ENCODE data around the gene CABLES2. TPM values are rescaled to one million over a fixed set of nuclear protein-coding genes. Genes with fewer than 3 reads are reported as not detected.

The CABLES2 gene
- total and polyA plus RNA-seq, 4 donors: 0.92 to 3.2 (median 2.0) TPM

GRCh38 chr20:62361799-62362589 is 45.1 kb downstream of the CABLES2 start:
- H3K27me3 ChIP-seq (ENCODE audit: control insufficient read depth in 4 of 4, insufficient read depth in 4 of 4, low read length in 3 of 4): no peaks in the 10 kb centered on the region
- no peaks in the 10 kb centered on the region for H3K9me3 ChIP-seq (ENCODE audit: control insufficient read depth in 4 of 4, low read length in 3 of 4)
- H3K9ac ChIP-seq (ENCODE audit: low read depth in 1 of 2, low read length in 2 of 2): no peak overlapping the region
- TF ChIP-seq HNF4A (conservative IDR thresholded peaks at IDR 0.05) (peak; percentile 11 to 62), NR2F2 (IDR thresholded peaks at IDR 0.05) (no peak), RXRA (IDR thresholded peaks at IDR 0.05) (peak in 1 of 2 donors; percentile 54)
- H3K4me1 ChIP-seq (ENCODE audit: control insufficient read depth in 4 of 4, insufficient read depth in 4 of 4, low read length in 3 of 4): peaks cover 43 to 82% (median 60%) of the 10 kb centered on the region in 4 donors
- no peak overlapping the region for H3K4me3 ChIP-seq (ENCODE audit: low read depth in 1 of 3, low read length in 3 of 3)
- peaks cover 0 to 2% (median 0%) of the 10 kb centered on the region in 4 donors for H3K36me3 ChIP-seq (ENCODE audit: control insufficient read depth in 4 of 4, insufficient read depth in 3 of 4, low read depth in 1 of 4, low read length in 3 of 4)
- no peak overlapping the region for H3K27ac ChIP-seq (ENCODE audit: low read depth in 1 of 2, low read length in 2 of 2)
- DNase-seq (ENCODE audit: low spot score): no peak
- 63% methylated on average over 34 of the region's 34 CpGs for WGBS

GRCh38 chr20:62360854-62361798 is 46.0 kb downstream of the CABLES2 start:
- no peaks in the 10 kb centered on the region for H3K9me3 ChIP-seq (ENCODE audit: control insufficient read depth in 4 of 4, low read length in 3 of 4)
- TF ChIP-seq RXRA (IDR thresholded peaks at IDR 0.05) (no peak), JUND (IDR thresholded peaks at IDR 0.05) (no peak), FOXA1 (IDR thresholded peaks at IDR 0.05) (no peak), HNF4A (conservative IDR thresholded peaks at IDR 0.05) (no peak), RAD21 (IDR thresholded peaks at IDR 0.05) (no peak), HNF4G (IDR thresholded peaks at IDR 0.05) (no peak), ATF3 (IDR thresholded peaks at IDR 0.05) (no peak), EGR1 (IDR thresholded peaks at IDR 0.05; ENCODE audit: low read depth in 2 of 2) (no peak), REST (IDR thresholded peaks at IDR 0.05) (no peak), YY1 (IDR thresholded peaks at IDR 0.05) (no peak), GABPA (IDR thresholded peaks at IDR 0.05 in 1 of 2, conservative IDR thresholded peaks at IDR 0.05 in 1 of 2) (no peak), CTCF (IDR thresholded peaks at IDR 0.05; ENCODE audit: low read depth, low read length, missing input control) (no peak), FOXA2 (IDR thresholded peaks at IDR 0.05) (no peak), MAX (IDR thresholded peaks at IDR 0.05) (no peak), TAF1 (conservative IDR thresholded peaks at IDR 0.05) (no peak), NR2F2 (IDR thresholded peaks at IDR 0.05) (no peak), ZBTB33 (IDR thresholded peaks at IDR 0.05) (no peak)
- peaks cover 44 to 83% (median 64%) of the 10 kb centered on the region in 4 donors for H3K4me1 ChIP-seq (ENCODE audit: control insufficient read depth in 4 of 4, insufficient read depth in 4 of 4, low read length in 3 of 4)
- peak overlapping the region in 1 of 2 donors; percentile 31 for H3K27ac ChIP-seq (ENCODE audit: low read depth in 1 of 2, low read length in 2 of 2)
- no peak overlapping the region for H3K9ac ChIP-seq (ENCODE audit: low read depth in 1 of 2, low read length in 2 of 2)
- no peak overlapping the region for H3K4me3 ChIP-seq (ENCODE audit: low read depth in 1 of 3, low read length in 3 of 3)
- no peaks in the 10 kb centered on the region for H3K27me3 ChIP-seq (ENCODE audit: control insufficient read depth in 4 of 4, insufficient read depth in 4 of 4, low read length in 3 of 4)
- H3K36me3 ChIP-seq (ENCODE audit: control insufficient read depth in 4 of 4, insufficient read depth in 3 of 4, low read depth in 1 of 4, low read length in 3 of 4): peaks cover 0 to 2% (median 0%) of the 10 kb centered on the region in 4 donors
- WGBS: 75% methylated on average over 25 of the region's 25 CpGs
- no peak for DNase-seq (ENCODE audit: low spot score)

Measured in liver (tissue), 9 donors.